GM23338 (cell line): ENCODE data around the gene KIF4B. TPM values are rescaled to one million over a fixed set of nuclear protein-coding genes. Genes with fewer than 3 reads are reported as not detected.

Source experiments
- ATAC-seq: fragments of 200-7000 bp; cut with Tn5 transposase; 3 replicates; pipeline ENCODE4 v1.9.1; 2020
- DNase-seq: peaks from one replicate; pipeline ENCODE4 v3.0.0-alpha.2; 2015; ENCODE audit warnings: low spot score
- H2AFZ ChIP-seq: fragments of 200-600 bp; sonication (generic); 2 replicates; pipeline ENCODE4 v1.8.0; 2016; ENCODE audit warnings: antibody characterized with exemption, mild to moderate bottlenecking, moderate library complexity
- H3F3A ChIP-seq: fragments of 200-600 bp; sonication (generic); replicated peaks from 2 replicates; pipeline ENCODE4 v1.8.0; 2017; ENCODE audit warnings: antibody characterized with exemption, mixed run types, low read depth
- H3K27ac ChIP-seq: fragments of 200-600 bp; sonication (generic); 2 replicates; pipeline ENCODE4 v1.6.1; 2016; ENCODE audit warnings: low read depth
- H3K27me3 ChIP-seq: fragments of 200-600 bp; sonication (generic); 2 replicates; pipeline ENCODE4 v1.8.0; 2016; ENCODE audit warnings: mild to moderate bottlenecking, mixed run types, moderate library complexity; ENCODE audit not compliant: insufficient read depth
- H3K36me3 ChIP-seq: fragments of 200-600 bp; sonication (generic); 2 replicates; pipeline ENCODE4 v1.8.0; 2016; ENCODE audit warnings: mild to moderate bottlenecking; ENCODE audit not compliant: insufficient read depth
- H3K4me1 ChIP-seq: fragments of 200-600 bp; sonication (generic); 2 replicates; pipeline ENCODE4 v1.8.0; 2016; ENCODE audit warnings: mild to moderate bottlenecking, moderate library complexity; ENCODE audit not compliant: insufficient read depth
- H3K4me2 ChIP-seq: fragments of 200-600 bp; sonication (generic); 2 replicates; pipeline ENCODE4 v1.7.1; 2017; ENCODE audit warnings: mixed run types
- H3K4me3 ChIP-seq: fragments of 200-600 bp; sonication (generic); 2 replicates; pipeline ENCODE4 v1.6.1; 2016; ENCODE audit warnings: mixed run types
- H3K79me2 ChIP-seq: fragments of 200-600 bp; sonication (generic); replicated peaks from 2 replicates; pipeline ENCODE4 v1.8.0; 2017; ENCODE audit warnings: mild to moderate bottlenecking; ENCODE audit not compliant: insufficient read depth
- H3K9me2 ChIP-seq: fragments of 200-600 bp; sonication (generic); 2 replicates; pipeline ENCODE4 v1.8.0; 2017; ENCODE audit not compliant: insufficient read depth
- H4K20me1 ChIP-seq: fragments of 200-600 bp; sonication (generic); replicated peaks from 2 replicates; pipeline ENCODE4 v1.8.0; 2017; ENCODE audit warnings: mild to moderate bottlenecking; ENCODE audit not compliant: insufficient read depth
- H3K27ac Mint-ChIP-seq: 2 replicates; pipeline ENCODE4 v1.8.0; 2020; ENCODE audit warnings: inconsistent platforms, mild to moderate bottlenecking, moderate library complexity, mixed read lengths
- H3K27me3 Mint-ChIP-seq: 3 replicates; pipeline ENCODE4 v1.8.0; 2022; ENCODE audit warnings: low read depth, mild to moderate bottlenecking, moderate library complexity, mixed read lengths, inconsistent platforms; ENCODE audit not compliant: insufficient read depth, poor library complexity
- H3K36me3 Mint-ChIP-seq: 3 replicates; pipeline ENCODE4 v1.8.0; 2021; ENCODE audit warnings: low read depth, mild to moderate bottlenecking, inconsistent platforms, moderate library complexity, mixed read lengths
- H3K4me1 Mint-ChIP-seq: 3 replicates; pipeline ENCODE4 v1.8.0; 2020; ENCODE audit warnings: mild to moderate bottlenecking, inconsistent platforms, mixed read lengths
- H3K4me3 Mint-ChIP-seq: 3 replicates; pipeline ENCODE4 v1.8.0; 2021; ENCODE audit warnings: moderate library complexity, mild to moderate bottlenecking, inconsistent platforms, mixed read lengths
- H3K9me3 Mint-ChIP-seq: 3 replicates; pipeline ENCODE4 v1.8.0; 2020; ENCODE audit warnings: moderate library complexity, mild to moderate bottlenecking, inconsistent platforms, mixed read lengths
- CREB1 ChIP-seq: fragments of 250-450 bp; sonication (Bioruptor Pico); IDR thresholded peaks from 2 replicates; pipeline ENCODE4 v1.5.0; 2020; ENCODE audit warnings: low read depth, mild to moderate bottlenecking, moderate library complexity
- EZH2 ChIP-seq: fragments of 200-600 bp; sonication (generic); IDR thresholded peaks from one replicate; pipeline ENCODE4 v1.8.0; 2017; ENCODE audit warnings: antibody characterized with exemption, mild to moderate bottlenecking, low read depth; ENCODE audit not compliant: unreplicated experiment
- EZH2phosphoT487 ChIP-seq: fragments of 200-600 bp; sonication (generic); IDR thresholded peaks from one replicate; pipeline ENCODE4 v1.8.1; 2018; ENCODE audit warnings: antibody characterized with exemption; ENCODE audit not compliant: unreplicated experiment
- JUNB ChIP-seq: IDR thresholded peaks from one replicate; pipeline ENCODE4 v1.6.1; 2016; ENCODE audit warnings: antibody characterized with exemption; ENCODE audit not compliant: unreplicated experiment
- NANOG ChIP-seq: IDR thresholded peaks from 2 replicates; pipeline ENCODE4 v1.6.1; 2016; ENCODE audit warnings: antibody characterized with exemption, borderline replicate concordance
- POLR2AphosphoS5 ChIP-seq: IDR thresholded peaks from 2 replicates; pipeline ENCODE4 v1.6.1; 2016; ENCODE audit warnings: antibody characterized with exemption, low read depth
- STAT1 ChIP-seq: IDR thresholded peaks from one replicate; pipeline ENCODE4 v1.6.1; 2016; ENCODE audit warnings: antibody characterized with exemption; ENCODE audit not compliant: unreplicated experiment
- ZNF114 ChIP-seq: fragments of 250-450 bp; sonication (Bioruptor Pico); IDR thresholded peaks from 2 replicates; pipeline ENCODE4 v1.5.0; 2020; ENCODE audit warnings: mild to moderate bottlenecking, moderate library complexity
- ZNF331 ChIP-seq: fragments of 250-450 bp; sonication (Bioruptor Pico); IDR thresholded peaks from 2 replicates; pipeline ENCODE4 v1.5.0; 2020; ENCODE audit warnings: low read depth, mild to moderate bottlenecking, moderate library complexity
- polyA plus RNA-seq: library from polyadenylated mRNA; unstranded; fragments of >200 nt; fragmentation: Nextera tagmentation; extraction: Ambion mirVana; gene quantifications from 2 replicates; pipeline ENCODE4 v1.2.1, GENCODE V29; 2016
- total RNA-seq: library from RNA; depleted of rRNA; stranded (reverse); fragments of >200 nt; shearing (Covaris generic); gene quantifications from 2 replicates; pipeline ENCODE4 v1.2.3, GENCODE V29; 2014
- TF ChIP-seq, protein P1 (sequence below): fragments of 250-450 bp; sonication (Bioruptor Pico); IDR thresholded peaks from 2 replicates; pipeline ENCODE4 v1.5.0; 2020; ENCODE audit warnings: mild to moderate bottlenecking, moderate library complexity
- TF ChIP-seq, protein P2 (sequence below): IDR thresholded peaks from 2 replicates; pipeline ENCODE4 v1.6.1; 2016; ENCODE audit warnings: antibody characterized with exemption
- TF ChIP-seq, protein P3 (sequence below): IDR thresholded peaks from one replicate; pipeline ENCODE4 v1.6.1; 2018; ENCODE audit warnings: antibody characterized with exemption; ENCODE audit not compliant: unreplicated experiment
- TF ChIP-seq, protein P4 (sequence below), 2 experiments: fragments of 200-600 bp in 1 of 2; sonication (generic) in 1 of 2; conservative IDR thresholded peaks; 2 replicates each; pipeline versions ENCODE4 v1.5.1 to v1.6.1; 2016 to 2017; ENCODE audit warnings: antibody characterized with exemption in 2 of 2, low read depth in 2 of 2, mild to moderate bottlenecking in 2 of 2, moderate library complexity in 1 of 2

The KIF4B gene
- total and polyA plus RNA-seq, 2 experiments from 2014 or later, result not detected

DNA sequence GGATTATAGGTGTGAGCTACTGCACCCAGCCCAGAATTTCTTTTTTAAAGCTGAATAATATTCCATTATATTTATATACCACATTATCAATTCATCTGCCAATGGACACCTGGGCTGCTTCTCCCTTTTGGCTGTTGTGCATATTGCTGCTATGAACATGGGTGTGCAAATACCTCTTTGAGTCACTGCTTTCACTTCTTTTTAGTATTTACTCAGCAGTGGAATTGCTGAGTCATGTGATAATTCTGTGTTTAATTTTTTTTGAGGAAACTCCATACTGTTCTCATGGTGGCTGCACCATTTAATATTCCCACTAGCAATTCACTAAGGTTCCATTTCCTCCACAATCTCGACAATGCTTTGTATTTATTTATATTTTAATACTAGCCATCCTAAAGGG is 36.1 kb upstream of the KIF4B start:
- Mint-ChIP-seq H3K27ac (no peak overlapping the region), H3K36me3 (peaks cover 25% of the 10 kb centered on the region), H3K9me3 (peaks cover 6% of the 10 kb centered on the region; the same call in 1 of the 3 replicates), H3K4me3 (no peak overlapping the region), H3K27me3 (peaks cover 2% of the 10 kb centered on the region), H3K4me1 (no peaks in the 10 kb centered on the region)
- no peak for TF ChIP-seq ZNF114 (CRISPR knock-in tag)
- TF ChIP-seq, protein P1, sequence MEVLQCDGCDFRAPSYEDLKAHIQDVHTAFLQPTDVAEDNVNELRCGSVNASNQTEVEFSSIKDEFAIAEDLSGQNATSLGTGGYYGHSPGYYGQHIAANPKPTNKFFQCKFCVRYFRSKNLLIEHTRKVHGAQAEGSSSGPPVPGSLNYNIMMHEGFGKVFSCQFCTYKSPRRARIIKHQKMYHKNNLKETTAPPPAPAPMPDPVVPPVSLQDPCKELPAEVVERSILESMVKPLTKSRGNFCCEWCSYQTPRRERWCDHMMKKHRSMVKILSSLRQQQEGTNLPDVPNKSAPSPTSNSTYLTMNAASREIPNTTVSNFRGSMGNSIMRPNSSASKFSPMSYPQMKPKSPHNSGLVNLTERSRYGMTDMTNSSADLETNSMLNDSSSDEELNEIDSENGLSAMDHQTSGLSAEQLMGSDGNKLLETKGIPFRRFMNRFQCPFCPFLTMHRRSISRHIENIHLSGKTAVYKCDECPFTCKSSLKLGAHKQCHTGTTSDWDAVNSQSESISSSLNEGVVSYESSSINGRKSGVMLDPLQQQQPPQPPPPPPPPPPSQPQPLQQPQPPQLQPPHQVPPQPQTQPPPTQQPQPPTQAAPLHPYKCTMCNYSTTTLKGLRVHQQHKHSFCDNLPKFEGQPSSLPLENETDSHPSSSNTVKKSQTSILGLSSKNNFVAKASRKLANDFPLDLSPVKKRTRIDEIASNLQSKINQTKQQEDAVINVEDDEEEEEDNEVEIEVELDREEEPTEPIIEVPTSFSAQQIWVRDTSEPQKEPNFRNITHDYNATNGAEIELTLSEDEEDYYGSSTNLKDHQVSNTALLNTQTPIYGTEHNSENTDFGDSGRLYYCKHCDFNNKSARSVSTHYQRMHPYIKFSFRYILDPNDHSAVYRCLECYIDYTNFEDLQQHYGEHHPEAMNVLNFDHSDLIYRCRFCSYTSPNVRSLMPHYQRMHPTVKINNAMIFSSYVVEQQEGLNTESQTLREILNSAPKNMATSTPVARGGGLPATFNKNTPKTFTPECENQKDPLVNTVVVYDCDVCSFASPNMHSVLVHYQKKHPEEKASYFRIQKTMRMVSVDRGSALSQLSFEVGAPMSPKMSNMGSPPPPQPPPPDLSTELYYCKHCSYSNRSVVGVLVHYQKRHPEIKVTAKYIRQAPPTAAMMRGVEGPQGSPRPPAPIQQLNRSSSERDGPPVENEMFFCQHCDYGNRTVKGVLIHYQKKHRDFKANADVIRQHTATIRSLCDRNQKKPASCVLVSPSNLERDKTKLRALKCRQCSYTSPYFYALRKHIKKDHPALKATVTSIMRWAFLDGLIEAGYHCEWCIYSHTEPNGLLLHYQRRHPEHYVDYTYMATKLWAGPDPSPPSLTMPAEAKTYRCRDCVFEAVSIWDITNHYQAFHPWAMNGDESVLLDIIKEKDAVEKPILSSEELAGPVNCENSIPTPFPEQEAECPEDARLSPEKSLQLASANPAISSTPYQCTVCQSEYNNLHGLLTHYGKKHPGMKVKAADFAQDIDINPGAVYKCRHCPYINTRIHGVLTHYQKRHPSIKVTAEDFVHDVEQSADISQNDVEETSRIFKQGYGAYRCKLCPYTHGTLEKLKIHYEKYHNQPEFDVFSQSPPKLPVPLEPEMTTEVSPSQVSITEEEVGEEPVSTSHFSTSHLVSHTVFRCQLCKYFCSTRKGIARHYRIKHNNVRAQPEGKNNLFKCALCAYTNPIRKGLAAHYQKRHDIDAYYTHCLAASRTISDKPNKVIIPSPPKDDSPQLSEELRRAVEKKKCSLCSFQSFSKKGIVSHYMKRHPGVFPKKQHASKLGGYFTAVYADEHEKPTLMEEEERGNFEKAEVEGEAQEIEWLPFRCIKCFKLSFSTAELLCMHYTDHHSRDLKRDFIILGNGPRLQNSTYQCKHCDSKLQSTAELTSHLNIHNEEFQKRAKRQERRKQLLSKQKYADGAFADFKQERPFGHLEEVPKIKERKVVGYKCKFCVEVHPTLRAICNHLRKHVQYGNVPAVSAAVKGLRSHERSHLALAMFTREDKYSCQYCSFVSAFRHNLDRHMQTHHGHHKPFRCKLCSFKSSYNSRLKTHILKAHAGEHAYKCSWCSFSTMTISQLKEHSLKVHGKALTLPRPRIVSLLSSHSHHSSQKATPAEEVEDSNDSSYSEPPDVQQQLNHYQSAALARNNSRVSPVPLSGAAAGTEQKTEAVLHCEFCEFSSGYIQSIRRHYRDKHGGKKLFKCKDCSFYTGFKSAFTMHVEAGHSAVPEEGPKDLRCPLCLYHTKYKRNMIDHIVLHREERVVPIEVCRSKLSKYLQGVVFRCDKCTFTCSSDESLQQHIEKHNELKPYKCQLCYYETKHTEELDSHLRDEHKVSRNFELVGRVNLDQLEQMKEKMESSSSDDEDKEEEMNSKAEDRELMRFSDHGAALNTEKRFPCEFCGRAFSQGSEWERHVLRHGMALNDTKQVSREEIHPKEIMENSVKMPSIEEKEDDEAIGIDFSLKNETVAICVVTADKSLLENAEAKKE, result no peak
- TF ChIP-seq, protein P2, sequence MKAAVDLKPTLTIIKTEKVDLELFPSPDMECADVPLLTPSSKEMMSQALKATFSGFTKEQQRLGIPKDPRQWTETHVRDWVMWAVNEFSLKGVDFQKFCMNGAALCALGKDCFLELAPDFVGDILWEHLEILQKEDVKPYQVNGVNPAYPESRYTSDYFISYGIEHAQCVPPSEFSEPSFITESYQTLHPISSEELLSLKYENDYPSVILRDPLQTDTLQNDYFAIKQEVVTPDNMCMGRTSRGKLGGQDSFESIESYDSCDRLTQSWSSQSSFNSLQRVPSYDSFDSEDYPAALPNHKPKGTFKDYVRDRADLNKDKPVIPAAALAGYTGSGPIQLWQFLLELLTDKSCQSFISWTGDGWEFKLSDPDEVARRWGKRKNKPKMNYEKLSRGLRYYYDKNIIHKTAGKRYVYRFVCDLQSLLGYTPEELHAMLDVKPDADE, result no peak
- no peak for TF ChIP-seq POLR2AphosphoS5
- TF ChIP-seq, protein P3, sequence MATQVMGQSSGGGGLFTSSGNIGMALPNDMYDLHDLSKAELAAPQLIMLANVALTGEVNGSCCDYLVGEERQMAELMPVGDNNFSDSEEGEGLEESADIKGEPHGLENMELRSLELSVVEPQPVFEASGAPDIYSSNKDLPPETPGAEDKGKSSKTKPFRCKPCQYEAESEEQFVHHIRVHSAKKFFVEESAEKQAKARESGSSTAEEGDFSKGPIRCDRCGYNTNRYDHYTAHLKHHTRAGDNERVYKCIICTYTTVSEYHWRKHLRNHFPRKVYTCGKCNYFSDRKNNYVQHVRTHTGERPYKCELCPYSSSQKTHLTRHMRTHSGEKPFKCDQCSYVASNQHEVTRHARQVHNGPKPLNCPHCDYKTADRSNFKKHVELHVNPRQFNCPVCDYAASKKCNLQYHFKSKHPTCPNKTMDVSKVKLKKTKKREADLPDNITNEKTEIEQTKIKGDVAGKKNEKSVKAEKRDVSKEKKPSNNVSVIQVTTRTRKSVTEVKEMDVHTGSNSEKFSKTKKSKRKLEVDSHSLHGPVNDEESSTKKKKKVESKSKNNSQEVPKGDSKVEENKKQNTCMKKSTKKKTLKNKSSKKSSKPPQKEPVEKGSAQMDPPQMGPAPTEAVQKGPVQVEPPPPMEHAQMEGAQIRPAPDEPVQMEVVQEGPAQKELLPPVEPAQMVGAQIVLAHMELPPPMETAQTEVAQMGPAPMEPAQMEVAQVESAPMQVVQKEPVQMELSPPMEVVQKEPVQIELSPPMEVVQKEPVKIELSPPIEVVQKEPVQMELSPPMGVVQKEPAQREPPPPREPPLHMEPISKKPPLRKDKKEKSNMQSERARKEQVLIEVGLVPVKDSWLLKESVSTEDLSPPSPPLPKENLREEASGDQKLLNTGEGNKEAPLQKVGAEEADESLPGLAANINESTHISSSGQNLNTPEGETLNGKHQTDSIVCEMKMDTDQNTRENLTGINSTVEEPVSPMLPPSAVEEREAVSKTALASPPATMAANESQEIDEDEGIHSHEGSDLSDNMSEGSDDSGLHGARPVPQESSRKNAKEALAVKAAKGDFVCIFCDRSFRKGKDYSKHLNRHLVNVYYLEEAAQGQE, result no peak
- no peak for TF ChIP-seq EZH2phosphoT487
- TF ChIP-seq NANOG, result no peak
- TF ChIP-seq, protein P4, sequence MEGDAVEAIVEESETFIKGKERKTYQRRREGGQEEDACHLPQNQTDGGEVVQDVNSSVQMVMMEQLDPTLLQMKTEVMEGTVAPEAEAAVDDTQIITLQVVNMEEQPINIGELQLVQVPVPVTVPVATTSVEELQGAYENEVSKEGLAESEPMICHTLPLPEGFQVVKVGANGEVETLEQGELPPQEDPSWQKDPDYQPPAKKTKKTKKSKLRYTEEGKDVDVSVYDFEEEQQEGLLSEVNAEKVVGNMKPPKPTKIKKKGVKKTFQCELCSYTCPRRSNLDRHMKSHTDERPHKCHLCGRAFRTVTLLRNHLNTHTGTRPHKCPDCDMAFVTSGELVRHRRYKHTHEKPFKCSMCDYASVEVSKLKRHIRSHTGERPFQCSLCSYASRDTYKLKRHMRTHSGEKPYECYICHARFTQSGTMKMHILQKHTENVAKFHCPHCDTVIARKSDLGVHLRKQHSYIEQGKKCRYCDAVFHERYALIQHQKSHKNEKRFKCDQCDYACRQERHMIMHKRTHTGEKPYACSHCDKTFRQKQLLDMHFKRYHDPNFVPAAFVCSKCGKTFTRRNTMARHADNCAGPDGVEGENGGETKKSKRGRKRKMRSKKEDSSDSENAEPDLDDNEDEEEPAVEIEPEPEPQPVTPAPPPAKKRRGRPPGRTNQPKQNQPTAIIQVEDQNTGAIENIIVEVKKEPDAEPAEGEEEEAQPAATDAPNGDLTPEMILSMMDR (conservative IDR thresholded peaks at IDR 0.05; ENCODE audit: low read depth in 2 of 2), result no peak
- TF ChIP-seq EZH2, result no peak
- TF ChIP-seq JUNB, result no peak
- TF ChIP-seq CREB1 (CRISPR knock-in tag), result no peak
- no peak for TF ChIP-seq ZNF331 (CRISPR knock-in tag)
- no peak for TF ChIP-seq STAT1
- no peak overlapping the region for H3K4me2 ChIP-seq
- H4K20me1 ChIP-seq, result no peaks in the 10 kb centered on the region
- no peak for DNase-seq
- H3K9me2 ChIP-seq, result no peaks in the 10 kb centered on the region
- ATAC-seq, result no peak
- no peak overlapping the region for H3K27ac ChIP-seq
- no peak overlapping the region for H2AFZ ChIP-seq
- no peak overlapping the region for H3K4me3 ChIP-seq
- H3K79me2 ChIP-seq, result no peaks in the 10 kb centered on the region
- no peaks in the 10 kb centered on the region for H3K36me3 ChIP-seq
- H3K4me1 ChIP-seq, result no peaks in the 10 kb centered on the region
- H3F3A ChIP-seq, result no peaks in the 10 kb centered on the region
- no peaks in the 10 kb centered on the region for H3K27me3 ChIP-seq
